ENCODE data around the gene CPNE1.
"Not testable (repeated sequence)": the region's sequence is repeated elsewhere in the genome, so short reads cannot be mapped to it uniquely, and the experiment has no call there.

Gene CPNE1

GRCh38 chr20:35697696-35698297 is 33.1 kb upstream of the CPNE1 start:
- DNase-seq: no peak

- DNase-seq: no peak
Measured at GRCh38 chr20:35695978-35696377, 31.3 kb upstream of the CPNE1 start.

GRCh38 chr20:35695245-35695749 is 30.6 kb upstream of the CPNE1 start:
- DNase-seq: no peak

GRCh38 chr20:35690265-35690664 is 25.6 kb upstream of the CPNE1 start:
- no peak for DNase-seq

GRCh38 chr20:35686872-35687271 is 22.2 kb upstream of the CPNE1 start:
- DNase-seq: not testable (repeated sequence)

- DNase-seq: not testable (repeated sequence)
Measured at GRCh38 chr20:35685368-35685767, 20.7 kb upstream of the CPNE1 start.

- no peak for DNase-seq
Measured at GRCh38 chr20:35681960-35682359, 17.3 kb upstream of the CPNE1 start.

- no peak for DNase-seq
Measured at GRCh38 chr20:35680452-35681183, 15.9 kb upstream of the CPNE1 start.

- DNase-seq: no peak
Measured at GRCh38 chr20:35674921-35675320, 10.2 kb upstream of the CPNE1 start.

- no peak for DNase-seq
Measured at GRCh38 chr20:35673884-35674283, 9.2 kb upstream of the CPNE1 start.

- DNase-seq: no peak
Measured at GRCh38 chr20:35669681-35670080, 5.0 kb upstream of the CPNE1 start.

- no peak for DNase-seq
Measured at GRCh38 chr20:35669221-35669620, 4.5 kb upstream of the CPNE1 start.

- DNase-seq: no peak
Measured at GRCh38 chr20:35665949-35666288, 1.2 kb upstream of the CPNE1 start.

- DNase-seq: peak; percentile 37 to 44
Measured at GRCh38 chr20:35663516-35664465, 909 bp downstream of the CPNE1 start.

- DNase-seq: no peak
Measured at GRCh38 chr20:35662551-35662950, 2.1 kb downstream of the CPNE1 start.

GRCh38 chr20:35661908-35662307 is 2.8 kb downstream of the CPNE1 start:
- no peak for DNase-seq

- DNase-seq: no peak
Measured at GRCh38 chr20:35661053-35661452, 3.6 kb downstream of the CPNE1 start.

GRCh38 chr20:35660122-35660937 is 4.4 kb downstream of the CPNE1 start:
- DNase-seq: no peak

GRCh38 chr20:35657271-35657670 is 7.4 kb downstream of the CPNE1 start:
- DNase-seq: no peak

- DNase-seq: no peak
Measured at GRCh38 chr20:35654415-35654814, 10.3 kb downstream of the CPNE1 start.

GRCh38 chr20:35653893-35654292 is 10.8 kb downstream of the CPNE1 start:
- DNase-seq: no peak

- no peak for DNase-seq
Measured at GRCh38 chr20:35653430-35653734, 11.3 kb downstream of the CPNE1 start.
